Mononuclear cell (primary cell): ENCODE results near the gene SLC17A7. TPM values are rescaled to one million over a fixed set of nuclear protein-coding genes. Genes with fewer than 3 reads are reported as not detected.

Source experiments
- H3K27me3 ChIP-seq: 2 replicates; pipeline ENCODE4 v1.6.0; 2011; ENCODE audit warnings: low read length, control low read depth; ENCODE audit not compliant: insufficient read depth
- H3K4me1 ChIP-seq: 2 replicates; pipeline ENCODE4 v1.5.1; 2011; ENCODE audit warnings: mild to moderate bottlenecking, low read length, control low read depth; ENCODE audit not compliant: insufficient read depth
- H3K4me3 ChIP-seq: 2 replicates; pipeline ENCODE4 v1.5.1; 2011; ENCODE audit warnings: mild to moderate bottlenecking, low read length, moderate library complexity
- H3K9me3 ChIP-seq: 2 replicates; pipeline ENCODE4 v1.5.1; 2011; ENCODE audit warnings: low read depth, mild to moderate bottlenecking, control low read depth, low read length
- total RNA-seq: library from RNA; depleted of rRNA; stranded (reverse); fragments of >200 nt; gene quantifications from one replicate; pipeline ENCODE4 v1.2.3, GENCODE V29; 2012

Gene SLC17A7
- total RNA-seq, 1 donor, result not detected

- Histone ChIP-seq H3K9me3 (no peaks in the 10 kb centered on the region), H3K4me1 (no peaks in the 10 kb centered on the region), H3K27me3 (no peaks in the 10 kb centered on the region), H3K4me3 (no peak overlapping the region)
These were observed 42.4 kb downstream of the SLC17A7 start for GRCh38 chr19:49398931-49399330.

- H3K4me1 ChIP-seq, result no peaks in the 10 kb centered on the region
- no peaks in the 10 kb centered on the region for H3K9me3 ChIP-seq
- no peaks in the 10 kb centered on the region for H3K27me3 ChIP-seq
- no peak overlapping the region for H3K4me3 ChIP-seq
These were observed 43.2 kb downstream of the SLC17A7 start for GRCh38 chr19:49398001-49398615.

- no peaks in the 10 kb centered on the region for H3K27me3 ChIP-seq
- no peak overlapping the region for H3K4me3 ChIP-seq
- no peaks in the 10 kb centered on the region for H3K9me3 ChIP-seq
- H3K4me1 ChIP-seq, result peaks cover under 1% of the 10 kb centered on the region
These were observed 44.4 kb downstream of the SLC17A7 start for GRCh38 chr19:49396738-49397505.

GRCh38 chr19:49395581-49396407, 45.5 kb downstream of the SLC17A7 start:
- no peaks in the 10 kb centered on the region for H3K27me3 ChIP-seq
- peaks cover 5% of the 10 kb centered on the region for H3K4me1 ChIP-seq
- no peak overlapping the region for H3K4me3 ChIP-seq
- H3K9me3 ChIP-seq, result no peaks in the 10 kb centered on the region

- no peaks in the 10 kb centered on the region for H3K9me3 ChIP-seq
- H3K4me1 ChIP-seq, result peaks cover 5% of the 10 kb centered on the region
These were observed 47.4 kb downstream of the SLC17A7 start for GRCh38 chr19:49393881-49394280.

GRCh38 chr19:49391581-49392399, 49.5 kb downstream of the SLC17A7 start:
- no peaks in the 10 kb centered on the region for H3K27me3 ChIP-seq
- peaks cover 13% of the 10 kb centered on the region for H3K4me1 ChIP-seq
- H3K9me3 ChIP-seq, result no peaks in the 10 kb centered on the region
- H3K4me3 ChIP-seq, result no peak overlapping the region

More at GRCh38 chr19:49393881-49394280, 47.4 kb downstream of the SLC17A7 start:
- Histone ChIP-seq H3K27me3 (no peaks in the 10 kb centered on the region), H3K4me3 (no peak overlapping the region)

- H3K27me3 ChIP-seq, result no peaks in the 10 kb centered on the region
- H3K9me3 ChIP-seq, result no peaks in the 10 kb centered on the region
- peaks cover 13% of the 10 kb centered on the region for H3K4me1 ChIP-seq
- H3K4me3 ChIP-seq, result no peak overlapping the region
These were observed 50.4 kb downstream of the SLC17A7 start for GRCh38 chr19:49390929-49391359.

- H3K27me3 ChIP-seq, result no peaks in the 10 kb centered on the region
- H3K4me3 ChIP-seq, result no peak overlapping the region
- no peaks in the 10 kb centered on the region for H3K9me3 ChIP-seq
- peaks cover 13% of the 10 kb centered on the region for H3K4me1 ChIP-seq
These were observed 51.0 kb downstream of the SLC17A7 start for GRCh38 chr19:49390131-49390928.

GRCh38 chr19:49389406-49389805, 51.9 kb downstream of the SLC17A7 start:
- H3K4me3 ChIP-seq, result no peak overlapping the region
- H3K9me3 ChIP-seq, result no peaks in the 10 kb centered on the region
- H3K4me1 ChIP-seq, result peaks cover 13% of the 10 kb centered on the region
- no peaks in the 10 kb centered on the region for H3K27me3 ChIP-seq

- Histone ChIP-seq H3K27me3 (no peaks in the 10 kb centered on the region), H3K4me3 (no peak within 1 kb of the TSS), H3K4me1 (peaks cover 13% of the 10 kb centered on the region), H3K9me3 (no peaks in the 10 kb centered on the region)
These were observed 53.4 kb downstream of the SLC17A7 start, which contains the start of gene KASH5 for GRCh38 chr19:49387936-49388372. Gene KASH5 (plus strand): TSS chr19:49388249. CDS start chr19:49390884, 2,635 bp downstream.

- H3K4me3 ChIP-seq, result no peak overlapping the region
- H3K4me1 ChIP-seq, result peaks cover 6% of the 10 kb centered on the region
- peaks cover 12% of the 10 kb centered on the region for H3K9me3 ChIP-seq
- H3K27me3 ChIP-seq, result no peaks in the 10 kb centered on the region
These were observed 57.7 kb downstream of the SLC17A7 start for GRCh38 chr19:49383599-49383998.

GRCh38 chr19:49382639-49383038, 58.7 kb downstream of the SLC17A7 start:
- Histone ChIP-seq H3K9me3 (peaks cover 12% of the 10 kb centered on the region), H3K4me3 (no peak overlapping the region), H3K4me1 (no peaks in the 10 kb centered on the region), H3K27me3 (no peaks in the 10 kb centered on the region)

- no peaks in the 10 kb centered on the region for H3K4me1 ChIP-seq
- H3K27me3 ChIP-seq, result no peaks in the 10 kb centered on the region
- no peak overlapping the region for H3K4me3 ChIP-seq
- peaks cover 12% of the 10 kb centered on the region for H3K9me3 ChIP-seq
These were observed 60.9 kb downstream of the SLC17A7 start for GRCh38 chr19:49380391-49380790.
